Ishikawa (cell line): Measurements from ENCODE around the gene HAUS1.

Experiments used
- CEBPB ChIP-seq: IDR thresholded peaks from 2 replicates; pipeline ENCODE4 v1.6.1; 2012
- CREB1 ChIP-seq: IDR thresholded peaks from 2 replicates; pipeline ENCODE4 v1.6.1; 2012; ENCODE audit warnings: low read depth
- EP300 ChIP-seq: IDR thresholded peaks from 2 replicates; pipeline ENCODE4 v1.6.1; 2012; ENCODE audit warnings: borderline replicate concordance
- FOXM1 ChIP-seq: IDR thresholded peaks from 2 replicates; pipeline ENCODE4 v1.6.1; 2012; ENCODE audit warnings: low read depth, borderline replicate concordance
- NFIC ChIP-seq: IDR thresholded peaks from 2 replicates; pipeline ENCODE4 v1.6.1; 2012
- RAD21 ChIP-seq: IDR thresholded peaks from 2 replicates; pipeline ENCODE4 v1.6.1; 2012; ENCODE audit warnings: low read depth
- REST ChIP-seq: IDR thresholded peaks from 2 replicates; pipeline ENCODE4 v1.6.1; 2012; ENCODE audit warnings: low read depth, mild to moderate bottlenecking
- TAF1 ChIP-seq: IDR thresholded peaks from 2 replicates; pipeline ENCODE4 v1.6.1; 2012; ENCODE audit warnings: low read depth, mild to moderate bottlenecking
- TCF12 ChIP-seq: IDR thresholded peaks from 2 replicates; pipeline ENCODE4 v1.6.1; 2012; ENCODE audit warnings: low read depth
- USF1 ChIP-seq: IDR thresholded peaks from 2 replicates; pipeline ENCODE4 v1.6.1; 2012
- ZBTB7A ChIP-seq: IDR thresholded peaks from 2 replicates; pipeline ENCODE4 v1.6.1; 2012; ENCODE audit warnings: low read depth

- TF ChIP-seq CEBPB, result no peak; the same call in 1 of the 2 replicates
- peak; percentile 96 for TF ChIP-seq ZBTB7A
- no peak for TF ChIP-seq REST
- peak; percentile 59; the same call in 1 of the 2 replicates for TF ChIP-seq CREB1
- TF ChIP-seq RAD21, result peak; percentile 73
- TF ChIP-seq EP300, result peak; percentile 21; the same call in 1 of the 2 replicates
- peak; percentile 12; the same call in 1 of the 2 replicates for TF ChIP-seq NFIC
- peak; percentile 79 for TF ChIP-seq TCF12
- 0 out of 2 replicates have a peak, but pooled peaks have one; percentile 30 for TF ChIP-seq FOXM1
- TF ChIP-seq USF1, result peak; percentile 10; the same call in 1 of the 2 replicates
- peak; percentile 84 for TF ChIP-seq TAF1
Observed at GRCh38 chr18:46173393-46174341, 69.5 kb downstream of the HAUS1 start.
